NCI-H510A (cell line): ENCODE results near the gene INVS.
"Not testable (repeated sequence)": the region's sequence is repeated elsewhere in the genome, so short reads cannot be mapped to it uniquely, and the experiment has no call there.

Experiments used
- DNase-seq: peaks from one replicate; lab custom pipeline; 2025; lab: John Stamatoyannopoulos, UW

Gene INVS, protein sequence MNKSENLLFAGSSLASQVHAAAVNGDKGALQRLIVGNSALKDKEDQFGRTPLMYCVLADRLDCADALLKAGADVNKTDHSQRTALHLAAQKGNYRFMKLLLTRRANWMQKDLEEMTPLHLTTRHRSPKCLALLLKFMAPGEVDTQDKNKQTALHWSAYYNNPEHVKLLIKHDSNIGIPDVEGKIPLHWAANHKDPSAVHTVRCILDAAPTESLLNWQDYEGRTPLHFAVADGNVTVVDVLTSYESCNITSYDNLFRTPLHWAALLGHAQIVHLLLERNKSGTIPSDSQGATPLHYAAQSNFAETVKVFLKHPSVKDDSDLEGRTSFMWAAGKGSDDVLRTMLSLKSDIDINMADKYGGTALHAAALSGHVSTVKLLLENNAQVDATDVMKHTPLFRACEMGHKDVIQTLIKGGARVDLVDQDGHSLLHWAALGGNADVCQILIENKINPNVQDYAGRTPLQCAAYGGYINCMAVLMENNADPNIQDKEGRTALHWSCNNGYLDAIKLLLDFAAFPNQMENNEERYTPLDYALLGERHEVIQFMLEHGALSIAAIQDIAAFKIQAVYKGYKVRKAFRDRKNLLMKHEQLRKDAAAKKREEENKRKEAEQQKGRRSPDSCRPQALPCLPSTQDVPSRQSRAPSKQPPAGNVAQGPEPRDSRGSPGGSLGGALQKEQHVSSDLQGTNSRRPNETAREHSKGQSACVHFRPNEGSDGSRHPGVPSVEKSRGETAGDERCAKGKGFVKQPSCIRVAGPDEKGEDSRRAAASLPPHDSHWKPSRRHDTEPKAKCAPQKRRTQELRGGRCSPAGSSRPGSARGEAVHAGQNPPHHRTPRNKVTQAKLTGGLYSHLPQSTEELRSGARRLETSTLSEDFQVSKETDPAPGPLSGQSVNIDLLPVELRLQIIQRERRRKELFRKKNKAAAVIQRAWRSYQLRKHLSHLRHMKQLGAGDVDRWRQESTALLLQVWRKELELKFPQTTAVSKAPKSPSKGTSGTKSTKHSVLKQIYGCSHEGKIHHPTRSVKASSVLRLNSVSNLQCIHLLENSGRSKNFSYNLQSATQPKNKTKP

DNA sequence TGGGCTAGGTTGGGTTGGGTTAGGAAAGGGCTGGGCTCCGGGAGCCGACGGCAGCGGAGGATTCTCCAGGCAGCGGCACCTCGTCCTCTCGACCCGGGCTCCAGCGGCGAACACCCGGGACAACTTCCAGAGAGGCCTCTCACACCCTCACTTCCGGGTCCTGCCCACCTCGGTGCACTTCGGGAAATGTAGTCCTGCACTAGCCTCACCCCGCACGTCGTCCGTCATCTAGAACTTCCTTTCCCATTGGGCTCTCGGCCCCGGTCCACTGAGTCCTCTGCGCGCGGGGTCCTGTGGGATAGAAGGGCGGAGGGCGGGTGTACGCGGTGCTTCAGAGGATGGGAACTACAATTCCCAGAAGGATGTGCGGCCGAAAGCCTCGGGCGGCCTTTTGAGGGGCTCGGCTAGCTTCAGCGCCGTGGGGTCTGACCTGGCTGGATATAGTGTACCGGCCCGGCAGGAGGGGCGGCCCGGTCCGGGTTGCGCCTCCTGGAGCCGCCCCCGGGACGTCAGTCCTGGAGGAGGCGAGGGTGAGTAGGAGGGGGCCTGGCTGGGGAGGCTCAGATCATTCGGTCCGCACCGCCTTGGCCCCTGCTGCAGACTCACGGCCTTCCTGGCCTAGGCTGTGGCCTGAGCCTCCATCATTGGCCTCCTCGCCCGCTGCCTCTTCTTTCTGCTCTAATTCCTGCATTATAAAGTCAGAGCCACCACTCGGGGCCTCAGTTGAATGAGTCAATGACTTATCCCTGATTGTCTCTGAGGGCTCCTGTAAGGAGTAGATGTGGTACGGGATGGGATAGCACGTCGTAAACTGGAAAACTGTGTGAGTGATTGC, at the start of gene INVS, which contains the start of gene ERP44:
TSS of gene INVS (plus strand) at position 357 of the 835 bp plus-strand sequence. CDS start 5,279 bp downstream, outside the sequence.
TSS of gene ERP44 (minus strand) at position 114 of the 835 bp plus-strand sequence. CDS start 160 bp downstream, outside the sequence.
- peak; percentile 98 for DNase-seq

DNA sequence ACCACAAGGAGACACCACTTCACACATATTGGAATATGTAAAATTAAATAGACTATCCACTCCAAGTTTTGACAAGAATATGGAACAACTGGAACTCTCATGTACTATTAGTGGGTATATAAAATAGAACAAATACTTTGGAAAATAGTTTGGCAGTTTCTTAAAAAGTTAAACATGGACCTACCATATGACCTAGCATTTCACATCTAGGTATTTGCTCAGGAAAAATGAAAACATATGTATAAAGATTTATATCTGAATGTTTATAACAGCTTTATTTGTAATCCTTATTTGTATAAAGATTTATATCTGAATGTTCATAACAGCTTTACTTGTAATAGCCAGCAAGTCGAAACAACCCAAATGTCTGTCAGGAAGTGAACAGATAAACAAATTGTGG, 49.5 kb upstream of the INVS start:
- no peak for DNase-seq

DNA sequence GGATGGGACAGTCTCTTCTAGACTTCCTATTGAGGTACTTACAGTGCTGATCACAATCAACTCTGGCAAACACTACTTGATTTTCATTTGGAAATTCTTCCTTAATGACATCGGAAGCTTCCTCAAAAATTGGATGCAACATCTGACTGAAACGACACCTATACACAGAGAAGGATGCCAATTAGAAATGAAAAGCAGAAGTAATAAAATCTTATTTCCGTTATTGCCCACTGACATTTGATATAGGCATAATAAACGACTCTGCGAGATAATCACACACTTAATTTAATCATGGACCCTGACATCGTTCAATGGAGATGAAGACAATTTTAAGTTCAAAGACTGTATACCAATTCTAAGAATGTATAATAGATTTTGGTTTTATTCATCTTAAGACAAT, 46.7 kb upstream of the INVS start:
- no peak for DNase-seq

DNA sequence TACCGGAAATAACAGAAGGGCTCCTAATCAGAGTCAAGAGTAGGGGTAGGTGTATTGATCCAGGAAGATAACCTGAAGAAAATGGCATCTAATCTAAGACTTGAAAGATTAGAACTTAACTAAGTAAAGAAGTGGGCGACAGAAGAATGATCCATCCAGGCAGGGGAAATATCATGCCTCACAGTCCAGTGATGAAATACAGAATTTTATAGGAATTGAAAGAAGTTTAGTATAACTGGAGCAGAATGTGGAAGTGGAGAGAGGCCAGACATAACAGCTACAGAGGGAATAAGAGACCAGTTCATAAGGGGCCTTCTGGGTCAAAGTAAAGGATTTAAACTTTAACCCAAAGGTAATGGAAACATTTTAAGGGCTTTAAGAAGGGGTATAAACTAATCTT, 42.5 kb upstream of the INVS start:
- no peak for DNase-seq

DNA sequence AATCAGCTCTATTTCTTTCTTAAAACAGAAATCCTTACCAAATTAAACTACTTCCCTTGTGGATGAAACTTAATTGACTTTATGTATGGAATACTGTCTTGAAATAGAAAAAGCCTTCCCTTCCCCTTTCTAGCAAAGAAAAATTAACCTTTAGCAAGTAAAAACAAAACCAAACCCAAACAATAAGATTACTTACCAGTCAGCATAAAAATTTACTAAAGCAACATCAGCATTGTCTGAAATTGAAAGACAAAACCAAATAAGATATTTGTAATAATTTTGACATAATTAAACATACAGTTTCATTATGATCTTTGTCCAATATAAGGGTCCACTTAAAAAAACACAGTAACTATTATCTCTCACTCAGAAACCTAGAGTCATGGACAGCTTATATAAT, 41.4 kb upstream of the INVS start:
- no peak for DNase-seq

DNA sequence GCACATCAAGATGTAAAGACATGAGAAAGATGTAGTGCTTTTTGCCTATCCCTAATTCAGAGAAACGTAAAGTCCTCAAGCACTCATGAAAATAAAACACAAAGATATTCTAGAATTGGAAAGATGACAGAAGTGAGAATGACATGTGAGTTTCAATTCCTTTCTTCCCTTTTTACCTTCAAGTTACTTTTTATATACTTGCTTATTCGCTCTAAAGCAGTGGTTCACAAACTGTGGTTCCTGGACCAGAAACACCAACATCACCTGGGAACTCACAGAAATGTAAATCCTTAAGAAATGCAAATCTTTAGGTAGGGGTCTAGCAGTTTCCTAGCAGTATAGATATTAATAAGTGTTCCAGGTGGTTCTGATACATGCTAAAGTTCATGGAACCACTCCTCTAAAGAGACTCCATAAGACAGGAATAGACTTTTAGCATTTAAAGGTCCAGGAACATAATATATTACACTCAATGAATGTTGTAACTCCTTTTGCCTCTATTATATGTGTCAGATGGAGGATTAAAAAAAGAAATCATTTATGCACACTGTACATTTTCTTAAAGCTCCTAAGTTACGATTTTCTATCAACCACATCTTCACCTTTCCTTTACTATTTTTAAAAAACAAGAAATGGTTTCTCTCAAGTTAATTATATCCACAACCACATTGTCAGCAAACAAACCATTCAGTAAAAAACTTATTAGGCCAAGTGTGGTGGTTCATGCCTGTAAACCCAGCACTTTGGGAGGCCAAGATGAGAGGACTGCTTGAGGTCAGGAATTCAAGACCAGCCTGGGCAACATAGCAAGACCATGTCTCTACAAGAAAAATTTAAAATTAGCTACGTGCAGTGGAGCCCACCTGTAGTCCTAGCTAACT, 40.1 kb upstream of the INVS start:
- DNase-seq, result no peak

DNA sequence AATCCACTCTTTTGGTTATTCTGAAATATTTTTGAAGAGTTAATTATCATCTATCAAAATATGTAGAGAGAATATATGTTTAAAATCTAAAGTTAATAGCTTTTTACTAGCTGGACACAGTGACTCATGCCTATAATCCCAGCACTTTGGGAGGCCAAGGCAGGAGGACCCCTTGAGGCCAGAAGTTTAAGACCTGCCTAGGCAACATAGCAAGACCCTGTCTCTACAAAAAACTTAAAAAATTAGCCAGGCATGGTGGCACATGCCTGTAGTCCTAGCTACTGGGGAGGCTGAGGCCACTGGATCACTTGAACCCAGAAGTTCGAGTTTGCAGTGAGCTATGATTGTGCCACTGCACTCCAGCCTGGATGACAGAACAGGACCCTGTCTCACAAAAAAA, 36.4 kb upstream of the INVS start:
- not testable (repeated sequence) for DNase-seq

DNA sequence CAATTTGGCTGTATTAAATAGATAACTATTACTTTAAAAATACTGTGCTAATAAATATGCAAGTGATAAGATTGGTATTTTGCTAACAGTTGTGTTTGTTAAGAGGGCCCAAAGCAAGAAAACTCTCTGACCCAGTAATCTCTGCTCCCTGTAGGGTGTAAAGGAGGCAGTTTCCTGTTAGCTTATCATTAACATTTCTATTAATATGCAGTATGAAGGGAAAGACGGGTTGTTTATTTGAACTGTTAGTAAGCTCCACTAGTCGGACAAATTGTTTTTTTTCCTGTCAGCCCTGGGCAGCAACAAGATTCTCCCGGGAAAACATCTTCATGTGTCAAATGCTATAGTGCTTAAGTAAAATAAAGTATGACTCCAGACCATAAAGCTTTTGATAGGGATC, 35.9 kb upstream of the INVS start:
- DNase-seq, result no peak

DNA sequence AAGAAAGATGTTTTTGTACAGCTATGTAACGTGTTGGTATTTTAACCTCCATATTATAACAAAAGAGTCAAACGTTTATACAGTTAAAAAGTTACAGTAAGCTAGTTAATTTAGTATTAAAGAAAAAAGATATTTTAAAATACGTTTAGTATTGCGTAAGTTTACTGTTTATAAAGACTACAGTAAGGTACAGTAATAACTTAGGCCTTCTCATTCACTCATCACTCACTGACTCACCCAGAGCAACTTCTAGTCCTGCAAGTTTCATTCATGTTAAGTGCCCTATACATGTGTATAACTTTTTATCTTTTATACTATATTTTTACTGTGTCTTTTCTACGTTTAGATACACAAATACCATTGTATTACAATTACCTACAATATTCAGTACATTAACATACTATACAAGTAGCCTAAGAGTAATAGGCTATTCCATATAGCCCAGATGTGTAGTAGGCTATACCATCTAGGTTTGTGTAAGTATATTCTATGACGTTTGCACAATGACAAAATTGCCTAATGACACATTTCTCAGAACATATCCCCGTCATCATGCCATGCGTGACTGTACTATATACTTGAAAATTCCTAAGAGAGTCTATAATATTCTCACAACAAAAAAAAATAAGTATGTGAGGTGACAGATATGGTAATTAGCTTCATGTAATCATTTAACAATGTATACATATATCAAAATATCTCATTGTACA, 34.0 kb upstream of the INVS start:
- no peak for DNase-seq

DNA sequence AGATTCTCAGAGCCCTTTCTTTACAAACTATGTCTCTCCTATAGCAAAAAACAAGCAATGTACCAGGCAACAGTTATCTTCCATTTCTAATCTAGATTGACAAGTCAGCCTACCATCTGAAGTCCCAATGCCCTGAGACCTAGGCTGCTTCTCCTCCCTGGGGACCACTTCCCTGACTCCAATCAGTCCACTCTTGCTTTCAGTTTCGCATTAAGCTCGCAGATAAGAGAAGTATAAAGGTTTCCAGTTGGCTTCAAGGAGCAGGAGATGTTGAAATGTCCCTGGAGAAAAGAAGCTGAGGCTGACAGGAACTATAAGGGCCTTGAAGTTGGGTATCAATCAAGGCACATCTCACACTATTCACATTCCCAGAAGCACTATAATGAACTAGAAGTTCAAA, 32.5 kb upstream of the INVS start:
- DNase-seq, result no peak

DNA sequence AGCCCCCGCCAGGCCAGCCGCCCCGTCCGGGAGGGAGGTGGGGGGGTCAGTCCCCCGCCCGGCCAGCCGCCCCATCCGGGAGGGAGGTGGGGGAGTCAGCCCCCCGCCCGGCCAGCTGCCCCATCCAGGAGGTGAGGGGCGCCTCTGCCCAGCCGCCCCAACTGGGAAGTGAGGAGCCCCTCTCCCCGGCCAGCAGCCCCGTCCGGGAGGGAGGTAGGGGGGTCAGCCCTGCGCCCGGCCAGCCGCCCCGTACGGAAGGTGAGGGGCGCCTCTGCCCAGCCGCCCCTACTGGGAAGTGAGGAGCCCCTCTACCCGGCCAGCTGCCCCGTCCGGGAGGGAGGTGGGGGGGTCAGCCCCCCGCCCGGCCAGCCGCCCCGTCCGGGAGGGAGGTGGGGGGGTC, 31.1 kb upstream of the INVS start:
- DNase-seq, result not testable (repeated sequence)

DNA sequence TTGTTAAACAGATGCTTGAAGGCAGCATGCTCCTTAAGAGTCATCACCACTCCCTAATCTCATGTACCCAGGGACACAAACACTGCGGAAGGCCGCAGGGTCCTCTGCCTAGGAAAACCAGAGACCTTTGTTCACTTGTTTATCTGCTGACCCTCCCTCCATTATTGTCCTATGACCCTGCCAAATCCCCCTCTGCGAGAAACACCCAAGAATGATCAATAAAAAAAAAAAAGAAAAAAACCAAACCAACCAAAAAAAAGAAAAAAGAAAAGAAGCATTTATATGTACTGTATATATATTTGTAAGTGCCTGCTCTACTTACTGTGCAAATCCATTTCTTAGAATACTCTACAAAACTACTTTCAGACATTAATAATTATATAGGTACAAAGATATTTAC, 30.0 kb upstream of the INVS start:
- DNase-seq, result not testable (repeated sequence)

DNA sequence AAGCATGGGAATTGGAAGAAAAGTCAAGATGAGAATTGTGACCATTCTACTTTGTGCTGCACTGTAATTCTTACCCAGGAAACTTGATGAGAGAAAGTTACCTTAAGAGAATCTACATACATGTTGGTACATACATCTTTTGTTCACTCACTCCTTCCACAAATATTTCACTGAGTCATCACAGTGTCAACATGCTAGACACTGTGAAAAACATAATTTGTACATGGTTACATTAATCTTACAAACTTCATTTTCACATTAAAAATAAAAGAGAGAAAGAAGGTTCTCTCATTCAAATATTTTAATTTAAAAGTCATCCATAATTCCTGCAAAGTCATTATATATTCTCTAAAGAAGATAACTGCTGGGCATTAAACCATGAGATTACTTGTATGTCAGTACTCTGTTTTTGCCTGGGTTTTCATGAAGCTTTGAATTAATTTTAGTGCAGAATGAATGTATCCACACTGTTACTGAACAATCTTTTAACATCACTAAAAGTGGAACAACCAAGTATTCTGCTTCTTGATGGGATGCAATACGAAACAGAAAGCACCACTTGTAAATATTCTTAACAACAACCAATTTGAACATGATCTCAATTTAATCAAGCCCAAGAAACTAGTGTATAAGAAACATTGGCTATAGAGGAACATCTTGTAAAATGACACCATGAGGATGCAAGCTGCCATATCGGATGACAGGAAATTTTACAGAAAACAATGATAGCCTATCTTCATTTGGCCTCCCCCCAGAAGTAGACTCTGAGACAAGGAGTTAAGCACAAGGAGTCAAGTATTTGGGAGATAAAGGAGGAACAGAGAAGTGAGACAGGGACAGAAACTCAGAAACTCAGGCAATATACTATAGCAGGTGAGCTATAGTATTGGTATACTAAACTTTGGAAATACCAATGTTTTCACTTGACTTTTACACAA, 28.7 kb upstream of the INVS start:
- no peak for DNase-seq

DNA sequence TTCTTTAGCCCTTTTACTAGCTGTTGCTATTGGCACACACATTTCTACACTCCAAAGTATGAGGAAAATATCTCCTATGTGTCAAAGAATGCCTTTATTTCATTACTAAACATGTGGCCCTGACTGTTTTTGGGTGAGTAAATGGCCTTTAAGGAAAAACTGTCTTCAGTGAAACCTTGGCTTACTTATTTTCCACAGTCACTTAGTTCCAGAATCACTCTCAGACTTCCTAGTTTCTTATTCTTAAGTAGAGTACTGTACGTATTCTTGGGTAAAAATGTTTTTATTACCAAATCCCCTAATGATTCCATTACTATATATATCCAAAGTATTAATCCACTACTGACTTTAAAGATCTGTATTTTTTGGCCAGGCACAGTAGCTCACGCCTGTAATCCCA, 27.8 kb upstream of the INVS start:
- DNase-seq, result no peak

DNA sequence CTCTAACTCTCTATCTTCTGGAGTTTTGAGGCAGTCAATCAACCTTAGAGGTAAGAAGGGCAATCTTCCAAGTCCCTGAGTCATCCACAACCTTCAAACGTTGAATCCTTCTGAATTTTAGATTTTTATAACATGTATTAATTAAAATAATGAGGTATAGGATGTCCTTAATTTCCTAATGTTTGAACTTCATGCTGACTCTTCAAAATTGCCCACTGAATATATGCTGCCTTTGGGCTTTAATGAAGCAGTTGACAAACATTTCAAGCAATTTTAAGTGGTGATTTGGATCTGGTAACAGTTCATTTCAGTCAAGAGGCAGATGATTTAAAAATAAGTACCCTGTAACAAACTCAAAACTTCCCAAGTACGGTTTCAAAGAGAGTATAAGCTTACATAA, 26.2 kb upstream of the INVS start:
- DNase-seq, result no peak

DNA sequence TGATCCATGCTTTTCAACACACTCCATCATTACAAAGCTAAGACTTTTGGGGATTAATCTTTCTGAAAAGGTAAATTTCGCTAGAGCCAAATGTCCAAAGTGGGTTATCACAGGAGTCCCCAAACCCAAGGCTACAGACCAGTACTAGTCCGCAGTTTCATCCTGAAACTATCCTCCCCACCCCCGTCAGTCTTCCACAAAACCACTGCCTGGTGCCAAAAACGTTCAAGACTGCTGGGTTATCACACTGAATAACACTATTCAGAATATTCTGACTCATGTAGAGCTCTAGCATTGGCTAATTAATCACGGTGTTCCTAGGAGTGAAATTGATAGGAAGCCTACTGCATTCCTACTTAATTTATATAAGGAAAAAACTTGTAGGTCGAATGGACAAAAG, 24.9 kb upstream of the INVS start:
- no peak for DNase-seq

DNA sequence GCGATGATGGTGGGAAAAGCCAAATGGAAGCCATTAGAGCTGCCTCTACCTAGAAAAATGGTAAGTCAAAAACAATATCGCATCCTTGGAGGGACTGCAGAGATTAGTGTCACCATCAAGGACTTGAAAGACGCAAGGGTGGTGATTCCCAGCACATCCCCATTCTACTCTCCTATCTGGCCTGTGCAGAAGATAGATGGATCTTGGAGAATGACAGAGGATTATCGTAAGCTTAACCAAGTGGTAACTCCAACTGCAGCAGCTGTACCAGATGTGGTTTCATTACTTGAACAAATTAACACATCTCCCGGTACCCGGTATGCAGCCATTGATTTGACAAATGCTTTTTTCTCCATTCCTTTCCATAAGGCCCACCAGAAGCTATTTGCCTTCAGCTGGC, 24.1 kb upstream of the INVS start:
- DNase-seq, result no peak

DNA sequence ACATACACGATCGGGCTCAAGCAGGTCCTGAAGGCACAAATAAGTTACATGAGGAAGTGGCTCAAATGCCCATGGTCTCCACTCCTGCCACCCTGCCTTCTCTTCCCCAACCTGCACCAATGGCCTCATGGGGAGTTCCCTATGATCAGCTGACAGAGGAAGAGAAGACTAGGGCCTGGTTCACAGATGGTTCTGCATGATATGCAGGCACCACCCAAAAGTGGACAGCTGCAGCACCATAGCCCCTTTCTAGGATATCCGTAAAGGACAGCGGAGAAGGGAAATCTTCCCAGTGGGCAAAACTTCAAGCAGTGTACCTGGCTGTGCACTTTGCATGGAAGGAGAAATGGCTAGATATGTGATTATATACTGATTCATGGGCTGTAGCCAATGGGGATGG, 22.8 kb upstream of the INVS start:
- DNase-seq, result not testable (repeated sequence)

DNA sequence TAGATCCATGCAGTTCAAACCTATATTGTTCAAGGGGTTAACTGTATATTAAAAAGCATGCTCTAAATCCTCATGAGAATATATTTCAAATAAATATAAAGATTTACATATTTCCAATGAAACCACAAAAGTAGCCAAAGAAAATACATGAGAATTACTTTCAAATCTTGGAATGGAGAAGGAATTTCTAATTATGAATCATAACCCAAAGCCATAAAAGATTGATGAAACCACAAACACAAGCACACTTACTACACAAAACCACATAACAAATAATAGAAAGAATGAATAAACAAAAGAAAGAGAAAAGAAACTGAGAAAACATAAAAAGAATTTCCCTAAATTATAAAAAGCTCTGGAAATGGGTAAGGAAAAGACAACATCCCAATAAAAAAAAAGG, 16.3 kb upstream of the INVS start:
- no peak for DNase-seq
